Activated effector memory CD4-positive, alpha-beta T cell treated with Interleukin-2 at 50 U/mL for 16 hours (primary cell): ENCODE results near the gene EXOSC10.

Experiments used
- DNase-seq: peaks from one replicate; pipeline ENCODE4 v3.0.0-alpha.2; 2020

Gene EXOSC10

DNA sequence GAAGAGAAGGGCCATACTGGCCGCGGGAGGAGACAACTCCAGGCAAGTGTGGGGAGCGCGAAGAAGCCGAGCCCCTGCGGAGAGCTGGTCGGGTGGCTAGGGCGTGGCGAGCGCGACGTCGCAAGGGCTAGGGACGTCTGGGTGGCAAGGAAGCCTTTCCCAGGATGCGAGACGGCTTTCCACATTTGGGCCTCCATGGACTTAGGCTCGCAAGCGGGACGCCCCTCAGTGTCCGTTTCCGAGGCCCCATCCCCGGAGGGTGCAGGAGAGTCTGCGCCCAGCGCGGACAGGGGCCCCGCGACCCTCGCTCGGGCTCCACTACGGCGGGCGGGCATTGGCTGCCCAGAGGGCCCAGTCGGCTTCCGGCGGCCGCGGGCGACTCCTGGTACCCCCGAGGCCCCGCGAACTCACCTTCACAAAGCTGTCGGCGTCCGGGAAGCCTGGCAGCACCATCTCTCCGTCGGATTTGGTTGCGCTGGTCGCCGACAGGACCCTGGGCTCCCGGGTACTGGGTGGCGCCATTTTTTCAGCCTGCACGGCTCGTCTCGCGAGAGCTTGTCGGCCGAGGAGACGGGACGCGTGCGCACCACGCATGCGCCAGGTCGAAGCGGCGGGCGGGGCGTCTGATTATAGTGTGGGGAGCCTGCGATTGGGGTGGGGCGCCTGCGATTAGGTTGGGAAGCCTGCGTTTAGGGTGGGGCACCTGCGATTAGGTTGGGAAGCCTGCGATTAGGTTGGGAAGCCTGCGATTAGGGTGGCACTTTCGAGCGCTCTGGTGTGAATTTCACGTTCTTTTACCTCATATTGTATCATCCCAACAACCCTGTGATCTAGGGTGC lies at the start of gene EXOSC10:
Gene EXOSC10 (minus strand): TSS at position 560 of the 839 bp plus-strand sequence. CDS start 38 bp downstream, at position 522.
- peak; percentile 91 for DNase-seq

DNA sequence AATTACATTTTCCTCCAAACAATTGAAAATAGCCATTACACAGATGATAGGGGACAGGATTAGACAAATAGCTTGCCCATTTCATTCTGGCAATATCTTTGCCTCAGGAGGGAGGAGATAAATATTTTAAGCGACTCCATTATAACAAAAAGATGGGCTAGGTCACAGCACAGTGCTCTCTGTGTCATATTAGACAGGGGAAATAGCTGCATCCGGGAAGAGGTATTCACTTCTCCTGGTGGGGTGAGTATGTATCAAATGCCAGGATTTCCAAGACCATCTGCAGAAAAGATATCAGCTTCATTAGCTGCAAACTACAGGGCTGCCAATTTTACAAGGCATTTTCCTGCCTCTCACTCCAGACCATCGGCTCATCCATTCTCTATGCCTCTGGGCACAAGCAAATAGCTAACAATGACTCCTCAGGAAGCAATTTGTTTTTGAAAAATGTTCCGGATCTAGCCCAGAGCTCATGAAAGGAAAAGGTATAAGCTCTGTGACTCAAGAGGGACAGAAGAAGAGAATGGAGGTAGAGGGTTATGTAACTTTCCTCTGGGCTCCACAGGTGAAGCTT lies 47.6 kb upstream of the EXOSC10 start:
- no peak for DNase-seq

DNA sequence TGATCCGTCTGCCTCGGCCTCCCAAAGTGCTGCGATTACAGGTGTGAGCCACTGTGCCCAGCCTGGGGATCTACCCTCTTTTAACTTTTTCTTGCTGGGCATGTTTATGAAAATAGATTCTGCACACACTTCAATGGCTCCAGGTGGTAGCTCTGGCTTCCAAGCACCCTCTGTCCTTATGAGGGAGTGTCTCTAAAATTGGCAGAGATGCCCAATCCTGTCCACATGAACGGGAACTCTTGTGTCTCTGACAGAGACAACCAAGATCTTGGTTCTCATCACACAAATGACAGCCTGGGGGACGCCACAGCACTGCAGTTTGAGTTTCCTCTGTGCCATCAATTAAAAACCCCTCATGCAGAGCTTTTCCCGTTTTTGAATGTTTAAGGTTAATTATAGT lies 46.1 kb upstream of the EXOSC10 start:
- no peak for DNase-seq

DNA sequence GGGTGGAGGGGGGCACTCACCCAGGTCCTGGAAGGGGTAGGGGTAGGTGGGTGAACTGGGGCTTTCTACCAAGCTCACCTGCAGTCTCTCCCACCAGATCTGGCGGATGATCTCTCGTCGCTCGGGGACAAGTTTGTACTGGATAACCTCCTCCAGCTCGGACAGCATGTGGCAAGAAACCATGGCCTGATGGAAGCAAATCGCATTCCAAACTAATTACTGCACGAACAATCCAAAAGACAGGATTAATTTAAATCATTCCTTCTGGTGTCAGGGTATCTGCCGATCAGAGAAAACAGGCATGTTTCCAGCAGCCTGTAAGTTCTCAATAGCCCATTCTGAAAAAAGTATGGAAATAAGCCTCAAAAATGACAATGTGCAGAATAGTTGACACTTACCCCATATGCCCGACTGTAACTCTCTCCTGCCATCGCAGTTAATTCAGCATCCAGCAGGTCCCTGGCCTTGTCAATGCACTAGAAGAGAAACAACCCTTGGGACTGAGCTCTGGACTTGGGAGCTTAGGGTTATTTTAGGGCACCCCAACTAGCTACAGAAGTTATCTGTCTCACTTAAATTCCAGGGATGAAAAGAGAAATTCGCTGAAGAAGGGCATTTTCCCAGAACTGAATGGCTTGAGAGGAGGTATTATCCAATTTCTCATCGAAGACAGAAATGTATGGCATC lies 45.0 kb upstream of the EXOSC10 start:
- no peak for DNase-seq

DNA sequence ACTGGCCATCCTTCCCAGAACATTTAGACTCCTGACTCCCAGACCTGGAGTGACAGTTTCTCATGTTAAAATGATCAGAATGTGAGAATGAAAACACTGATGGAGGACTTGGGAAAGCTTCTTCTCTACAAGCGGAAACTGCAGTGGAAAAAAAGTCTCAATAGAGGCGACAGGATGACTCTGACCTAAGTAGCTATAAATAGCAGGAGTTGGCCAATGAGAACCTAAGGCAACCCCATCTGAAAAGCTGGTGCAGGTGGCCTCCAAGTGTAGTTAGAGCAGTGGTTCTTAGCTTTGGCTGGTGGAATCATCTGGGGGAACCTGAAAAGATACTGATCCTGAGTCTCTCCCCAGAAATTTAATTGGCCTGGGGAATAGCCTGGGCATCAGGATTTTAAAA lies 44.2 kb upstream of the EXOSC10 start:
- DNase-seq = no peak

DNA sequence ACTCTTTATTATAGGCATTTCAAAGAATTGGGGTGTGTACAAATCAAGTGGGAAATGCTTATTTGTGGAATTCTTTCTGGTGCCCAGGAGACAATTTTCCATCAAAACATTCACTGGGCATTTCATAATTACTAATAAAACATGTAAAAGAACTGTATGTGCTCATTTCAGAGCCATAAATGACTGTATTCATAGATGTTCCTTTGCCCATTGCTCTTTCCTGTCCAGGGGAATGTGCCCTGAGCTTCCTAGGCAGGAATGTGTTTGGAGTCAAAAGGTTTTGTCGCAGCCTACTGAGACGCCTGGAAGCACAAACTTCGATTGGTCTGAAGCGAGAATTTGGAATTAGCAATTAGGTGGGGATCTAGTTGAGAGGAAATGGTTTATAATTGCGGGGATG lies 43.7 kb upstream of the EXOSC10 start:
- no peak for DNase-seq

DNA sequence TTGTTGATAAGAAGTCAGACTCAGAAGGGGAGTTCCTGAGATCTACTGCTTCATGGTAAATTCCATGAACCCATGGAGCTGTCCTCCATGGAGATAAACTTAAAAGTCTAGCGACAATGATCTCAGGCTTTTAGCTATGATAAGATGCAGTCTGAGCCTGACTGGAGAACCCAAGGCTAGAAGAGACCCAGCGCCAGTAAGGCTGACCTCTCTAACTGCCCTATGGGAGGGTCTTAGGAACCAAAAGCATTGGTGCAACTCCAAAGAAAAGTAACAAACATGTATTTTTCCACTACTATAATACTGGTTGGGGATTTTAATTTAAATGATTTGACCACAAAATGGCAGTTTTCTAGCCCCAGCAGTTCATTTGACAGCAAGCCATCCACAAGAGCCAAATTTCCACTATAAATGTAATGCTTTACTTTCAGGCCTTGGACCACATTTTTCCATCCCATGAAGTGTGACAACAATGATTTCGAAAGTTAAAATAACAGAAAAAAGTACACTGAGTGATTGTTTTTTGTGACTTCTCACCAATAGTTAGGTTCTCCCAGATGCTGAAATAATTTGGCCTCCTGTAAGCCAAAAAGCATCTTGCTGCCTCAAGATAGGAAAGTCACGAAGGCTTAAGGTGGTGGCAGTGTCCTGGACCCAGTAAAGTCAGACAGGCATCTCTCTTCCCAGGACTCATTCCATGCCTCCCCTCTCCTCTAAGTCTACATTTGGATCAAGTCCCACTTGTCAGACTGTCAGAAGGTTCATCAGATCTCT lies 43.1 kb upstream of the EXOSC10 start:
- no peak for DNase-seq

DNA sequence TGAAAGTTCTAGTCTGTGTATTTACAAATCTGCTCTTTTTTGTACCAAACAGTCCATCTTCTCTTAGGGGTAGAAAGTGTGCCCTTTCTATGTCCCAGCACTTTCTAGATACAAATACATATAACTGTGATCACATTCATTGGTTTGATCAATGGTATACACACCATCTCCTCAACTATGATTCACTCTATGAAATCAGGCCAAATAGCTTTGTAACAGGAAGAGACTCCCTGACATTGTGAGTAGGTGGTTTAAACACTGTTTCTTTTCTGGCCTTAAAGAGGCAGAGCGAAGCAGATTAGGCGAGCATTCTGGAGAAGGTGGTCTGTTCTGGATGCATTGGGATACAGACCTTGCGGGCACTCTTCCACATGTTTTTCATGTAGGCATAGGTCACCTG lies 39.3 kb upstream of the EXOSC10 start:
- DNase-seq = no peak

DNA sequence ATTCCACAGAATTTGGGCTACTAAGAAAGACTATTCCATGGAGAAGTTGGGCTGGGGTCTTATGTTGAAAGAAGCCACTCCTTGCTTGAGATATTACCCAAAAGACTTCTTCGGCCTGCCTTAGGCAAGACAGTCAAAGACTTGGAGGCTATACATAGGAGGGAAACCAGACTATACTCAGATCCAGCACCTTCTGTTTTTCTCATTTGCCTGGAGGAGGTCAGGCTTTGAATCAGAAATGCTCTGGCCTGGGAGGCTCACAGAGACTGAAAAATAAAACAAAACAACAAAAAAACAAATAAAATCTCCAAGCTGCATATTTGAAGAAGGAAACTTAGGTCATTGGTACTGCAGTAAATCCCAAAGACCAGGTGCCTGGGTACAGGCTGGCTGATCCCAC lies 38.4 kb upstream of the EXOSC10 start:
- no peak for DNase-seq

DNA sequence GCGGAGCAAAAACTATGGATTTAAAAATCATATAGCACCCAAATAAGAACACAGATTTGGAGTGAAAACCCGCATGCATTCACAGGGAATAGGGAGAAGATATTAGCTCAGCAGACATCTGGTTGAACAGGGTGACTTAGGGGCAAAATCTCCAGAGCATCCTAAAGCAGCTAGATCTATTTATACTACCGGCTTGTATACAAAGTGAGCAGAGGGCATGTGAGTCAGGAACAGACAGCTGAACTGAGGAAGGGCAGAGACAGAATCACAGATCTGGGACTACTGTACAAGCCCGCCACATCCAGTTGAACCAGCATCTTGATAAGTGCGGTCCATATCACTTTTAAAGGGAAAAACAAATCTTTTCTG lies 35.2 kb upstream of the EXOSC10 start:
- DNase-seq = no peak

DNA sequence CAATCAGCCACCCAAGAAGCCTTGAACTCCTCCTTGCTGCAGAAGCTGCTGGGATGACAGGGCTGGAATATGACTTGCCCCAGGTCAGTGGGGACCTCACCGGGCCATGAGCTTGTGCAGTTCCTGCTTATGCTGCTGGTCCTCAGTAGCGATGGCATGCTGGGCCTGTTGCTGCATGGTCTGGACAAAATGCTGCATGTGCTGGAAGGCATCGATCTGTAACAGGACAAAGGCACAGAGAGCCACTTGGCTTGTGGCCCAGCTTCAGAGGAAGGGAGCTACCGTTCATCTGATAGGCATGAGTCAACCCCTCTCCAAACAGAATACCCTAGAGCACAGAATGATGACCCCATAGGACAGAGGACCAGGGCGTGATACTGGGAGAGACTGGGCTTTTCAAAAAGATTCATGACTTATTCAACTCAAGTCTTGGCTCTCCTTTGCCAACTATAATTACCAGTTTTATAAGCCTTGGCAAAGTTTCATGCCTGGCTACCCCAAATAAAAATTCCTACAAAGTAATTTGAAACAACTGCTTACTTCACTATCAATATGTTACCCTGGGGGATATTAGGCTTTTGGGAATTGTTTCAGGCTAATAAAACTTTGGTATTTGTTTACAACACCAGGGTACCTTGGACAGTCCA lies 34.7 kb upstream of the EXOSC10 start:
- no peak for DNase-seq

DNA sequence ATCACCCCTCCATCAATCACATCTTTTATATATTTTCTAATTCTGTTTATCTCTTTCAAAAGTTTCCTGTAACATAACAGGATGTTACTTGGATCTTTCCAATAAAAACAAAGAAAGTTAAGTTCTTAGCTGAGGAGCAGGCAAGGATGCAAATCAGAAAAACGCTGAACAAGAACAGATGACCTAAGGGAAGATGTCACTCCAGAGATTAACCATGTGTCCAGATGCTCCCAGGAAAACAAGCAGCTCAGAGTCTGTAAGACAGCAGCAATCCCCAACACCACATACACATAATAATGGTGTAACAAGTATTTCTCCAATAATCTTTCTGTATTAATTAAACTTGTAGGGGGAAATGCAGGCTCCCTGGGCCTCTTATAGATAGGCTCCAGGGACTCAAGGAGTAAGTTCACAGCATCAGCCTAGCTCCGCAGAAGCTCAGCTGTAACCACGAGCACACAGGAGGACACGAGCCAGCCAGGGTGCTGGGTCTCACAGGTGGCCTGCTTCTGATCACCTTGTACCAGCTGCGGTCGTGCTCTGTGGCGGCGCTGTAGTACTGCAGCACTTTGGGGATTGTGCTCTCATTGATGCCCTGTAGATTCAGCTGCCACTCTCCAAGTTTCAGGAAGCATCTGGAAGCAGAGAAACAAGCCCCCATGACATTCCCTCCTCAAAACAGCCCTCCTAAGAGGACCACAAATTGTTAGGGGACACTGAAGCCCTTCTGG lies 33.1 kb upstream of the EXOSC10 start:
- no peak for DNase-seq

DNA sequence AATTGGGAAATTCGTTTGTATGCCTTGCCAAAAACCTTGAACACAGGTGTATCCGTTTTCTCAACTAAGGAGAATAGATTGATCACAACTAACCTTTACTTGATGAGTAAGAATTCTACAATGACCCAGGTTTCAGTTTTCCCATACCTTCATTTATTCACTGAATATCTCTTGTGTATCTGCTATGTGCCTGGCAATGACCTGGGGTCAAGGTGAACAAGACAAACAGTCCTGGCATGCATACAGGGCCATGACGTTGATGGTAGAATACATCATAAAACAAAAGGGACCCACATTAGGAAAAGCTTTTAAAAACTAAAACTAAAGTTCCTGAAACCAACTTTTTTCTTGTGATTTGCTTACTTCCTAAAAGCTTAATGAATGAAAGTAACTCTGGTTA lies 32.1 kb upstream of the EXOSC10 start:
- no peak for DNase-seq

DNA sequence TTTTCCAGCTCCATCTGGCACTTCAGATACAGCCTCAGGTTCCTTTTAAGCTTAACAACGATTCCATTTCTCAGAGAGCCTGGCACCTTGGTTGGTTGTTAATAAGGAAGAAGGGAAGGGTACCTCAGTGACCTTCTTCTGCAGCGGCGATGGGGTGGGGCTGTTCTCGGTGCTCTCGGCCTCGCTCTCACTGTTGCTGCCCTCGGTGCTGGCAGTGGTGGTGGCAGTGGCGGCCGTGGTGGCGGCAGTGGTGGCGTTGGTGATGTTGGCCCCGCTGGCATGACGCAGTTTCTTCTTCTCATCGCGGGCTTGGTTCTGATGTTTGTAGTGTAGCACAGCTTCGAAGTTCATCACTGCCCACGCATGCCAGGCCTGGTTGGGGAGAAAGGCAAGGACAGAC lies 30.7 kb upstream of the EXOSC10 start:
- no peak for DNase-seq

DNA sequence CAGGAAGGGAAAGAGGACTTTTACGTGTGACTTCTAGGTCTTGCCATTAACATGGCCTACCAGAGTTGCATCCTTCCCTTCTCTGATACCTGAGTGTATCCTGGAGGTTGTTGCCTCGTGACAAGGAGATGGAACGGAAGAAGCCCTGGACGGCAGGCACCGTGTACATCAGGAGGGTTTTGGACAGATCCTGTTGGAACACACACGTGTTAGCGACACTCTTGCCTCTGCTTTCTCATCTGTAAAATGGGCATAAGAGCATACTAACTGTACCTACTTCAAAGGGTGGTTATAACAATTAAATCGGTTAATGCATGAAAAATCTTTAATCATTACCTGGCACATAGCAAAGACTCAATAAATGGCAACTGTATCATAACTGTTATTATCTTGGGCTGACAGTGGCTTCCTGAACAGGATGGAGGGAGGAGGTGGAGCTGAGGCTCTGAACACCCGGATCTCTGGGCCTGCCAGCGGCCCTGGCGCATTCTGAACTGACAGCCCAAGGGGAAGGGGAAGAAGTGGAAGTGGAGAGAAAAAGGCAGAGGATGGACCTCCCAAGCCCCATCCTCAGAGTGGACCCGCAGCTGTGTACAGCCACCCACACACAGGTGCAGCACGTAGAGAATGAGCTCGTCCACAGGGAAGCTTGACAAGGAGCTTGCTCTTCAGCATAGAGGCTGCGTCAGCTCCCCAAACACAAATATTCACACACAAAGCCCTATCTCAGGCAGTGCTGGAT lies 30.2 kb upstream of the EXOSC10 start:
- no peak for DNase-seq

DNA sequence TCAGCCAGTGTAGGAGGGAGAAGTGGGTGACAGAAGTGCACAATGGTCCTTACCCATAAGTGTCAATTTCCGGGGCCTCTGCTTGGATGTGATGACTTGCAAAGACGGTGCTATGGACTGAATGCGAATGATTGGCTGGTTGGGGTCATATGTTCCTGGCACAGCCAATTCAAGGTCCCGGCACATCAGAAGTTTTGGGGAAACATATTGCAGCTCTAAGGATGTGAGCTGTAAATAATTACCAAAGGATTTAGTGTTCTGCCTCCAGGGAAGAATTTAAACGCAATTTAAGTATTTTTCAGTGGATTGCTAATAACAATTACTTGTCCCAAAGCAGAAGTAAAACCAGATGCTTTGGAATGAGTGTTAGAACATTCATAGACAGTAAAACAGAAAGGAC lies 26.9 kb upstream of the EXOSC10 start:
- DNase-seq = no peak

DNA sequence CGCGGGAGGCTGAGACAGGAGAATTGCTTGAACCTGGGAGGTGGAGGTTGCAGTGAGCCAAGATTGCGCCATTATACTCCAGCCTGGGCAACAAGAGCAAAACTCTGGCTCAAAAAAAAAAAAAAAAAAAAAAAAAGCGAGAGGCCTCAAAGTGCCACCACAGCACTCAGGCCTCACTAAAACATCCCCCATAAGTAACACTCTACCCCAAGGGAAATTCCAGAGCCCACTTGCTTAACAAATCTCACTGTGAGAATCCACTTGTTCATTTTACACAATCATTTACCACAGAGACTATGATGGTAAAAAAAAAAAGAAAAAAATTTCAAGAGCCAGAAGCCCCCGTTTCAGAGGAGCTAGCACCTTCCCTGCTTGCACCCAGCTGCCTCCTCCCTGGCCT lies 26.3 kb upstream of the EXOSC10 start:
- no peak for DNase-seq

DNA sequence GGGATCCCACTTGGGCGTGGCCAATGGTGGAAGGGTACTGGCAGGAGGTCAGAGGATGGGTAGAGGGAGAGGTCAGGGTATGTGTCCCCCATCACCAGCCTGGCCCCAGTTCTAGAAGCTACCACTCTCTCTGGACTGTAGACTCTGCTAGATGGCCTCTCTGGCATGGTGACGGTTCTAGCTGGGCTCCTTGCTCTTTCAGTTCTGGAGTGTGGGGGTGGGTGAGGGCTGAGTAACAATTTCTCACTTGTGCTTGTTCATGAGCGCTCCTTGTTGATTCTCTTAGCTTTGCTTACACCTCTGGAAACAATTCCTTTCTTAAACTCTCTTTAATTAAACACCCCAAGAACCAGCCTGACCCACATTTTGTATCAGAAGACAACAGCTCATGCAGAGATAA lies 25.3 kb upstream of the EXOSC10 start:
- DNase-seq = no peak

DNA sequence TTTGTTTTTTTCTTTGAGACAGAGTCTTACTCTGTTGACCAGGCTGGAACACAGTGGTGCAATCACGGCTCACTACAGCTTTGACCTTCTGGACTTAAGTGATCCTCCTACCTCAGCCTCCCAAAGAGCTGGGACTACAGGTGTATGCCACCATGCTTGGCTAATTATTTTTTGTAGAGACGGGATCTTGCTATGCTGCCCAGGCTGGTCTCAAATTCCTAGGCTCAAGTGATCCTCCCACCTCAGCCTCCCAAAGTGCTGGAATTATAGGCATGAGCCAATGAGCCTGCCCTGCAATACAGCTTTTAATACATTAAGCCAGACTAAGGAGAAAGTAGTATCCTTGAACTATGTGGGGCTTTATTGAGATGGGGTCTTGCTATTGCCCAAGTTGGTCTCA lies 16.6 kb upstream of the EXOSC10 start:
- DNase-seq = no peak

DNA sequence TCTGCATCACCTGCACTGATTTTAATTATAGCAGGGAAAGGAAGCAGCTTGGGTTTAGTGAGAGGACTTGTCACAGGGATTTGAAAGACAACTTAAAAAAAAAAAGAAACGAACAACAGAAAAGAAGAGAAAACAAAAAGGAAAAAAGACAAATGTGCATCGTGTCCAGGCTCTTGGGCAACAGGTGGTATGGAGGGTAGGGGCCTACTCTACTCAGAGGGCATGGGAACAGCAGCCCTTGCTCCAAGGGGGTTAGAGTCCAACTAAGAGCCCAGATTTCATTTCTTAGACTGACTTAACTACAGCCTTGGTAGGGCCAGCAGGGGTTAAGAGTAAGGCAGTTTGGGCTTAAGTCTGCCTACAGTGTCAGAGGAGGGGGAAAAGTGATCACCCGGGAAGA lies 15.3 kb upstream of the EXOSC10 start:
- DNase-seq = no peak

DNA sequence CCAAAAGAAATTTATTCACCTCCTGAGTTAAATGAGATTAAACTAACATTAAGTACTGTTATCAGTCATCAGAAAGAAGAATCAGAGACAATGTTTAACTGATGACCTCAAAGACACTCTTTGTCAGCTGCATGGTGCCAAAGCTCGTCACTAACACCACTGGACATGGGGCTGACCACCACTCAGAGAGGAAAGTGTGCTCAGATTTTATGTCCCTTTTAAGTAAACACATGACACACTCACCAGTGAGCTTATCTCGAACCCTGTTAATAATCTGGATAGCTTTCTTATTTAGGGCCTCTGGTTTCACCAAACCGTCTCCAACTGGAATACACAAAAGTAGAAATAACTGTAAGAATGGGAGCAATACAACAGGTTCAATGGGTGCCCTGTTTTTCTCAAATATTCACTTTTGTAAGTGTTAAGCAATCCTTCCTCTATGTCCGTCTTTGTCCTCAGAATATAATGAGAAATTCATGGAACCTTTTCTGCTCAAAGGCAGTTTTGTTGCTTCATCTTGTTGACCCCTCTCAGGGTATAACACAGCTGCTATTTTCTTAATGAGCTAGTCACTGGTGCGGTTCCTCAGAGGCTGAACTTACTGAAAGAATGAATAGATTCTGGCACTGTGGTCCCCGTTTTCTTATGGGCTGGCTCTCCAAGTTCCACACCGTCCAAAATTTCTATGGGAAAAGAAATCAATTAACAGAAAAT lies 9.5 kb upstream of the EXOSC10 start:
- no peak for DNase-seq
